Endothelial cell of umbilical vein (primary cell): Measurements from ENCODE around the gene RNF224. TPM values are rescaled to one million over a fixed set of nuclear protein-coding genes. Genes with fewer than 3 reads are reported as not detected.

Experiments used
- BruUV-seq: library from RNA; stranded (reverse); fragments of 400-500 nt; replicated peaks from 2 replicates; lab custom pipeline; 2021; lab: Mats Ljungman, UMichigan
- CTCF ChIA-PET: fragments of 300-600, 350-600 bp; sonication (Branson Sonifier 250); formaldehyde crosslinking; loops from one replicate; lab custom pipeline; 2021; ENCODE audit warnings: antibody characterized with exemption, inconsistent platforms; lab: Charles Lee
- POLR2A ChIA-PET: fragments of 300-600, 350-600 bp; sonication (Branson Sonifier 250); formaldehyde crosslinking; loops from one replicate; lab custom pipeline; 2021; ENCODE audit warnings: antibody characterized with exemption, inconsistent platforms; lab: Charles Lee
- DNase-seq: peaks from one replicate; pipeline ENCODE4 v3.0.0-alpha.2; 2011; ENCODE audit warnings: low read depth, low spot score
- FAIRE-seq: peaks from 2 replicates; lab custom pipeline; 2011; peaks lifted over from hg19 to GRCh38; lab: Jason Lieb, UNC
- H2AFZ ChIP-seq: 2 replicates; pipeline ENCODE4 v1.6.0; 2012; ENCODE audit warnings: low read depth, low read length, control low read depth, inconsistent platforms
- H3K27ac ChIP-seq: 2 replicates; pipeline ENCODE4 v1.5.1; 2011; ENCODE audit warnings: low read depth, mild to moderate bottlenecking, control low read depth, low read length, moderate library complexity; ENCODE audit not compliant: insufficient read depth
- H3K27me3 ChIP-seq, 2 experiments: 2 replicates each; pipeline versions ENCODE4 v1.6.0 to v1.6.1; 2011; ENCODE audit warnings: low read length in 2 of 2, mixed read lengths in 1 of 2; ENCODE audit not compliant: control insufficient read depth in 2 of 2, insufficient read depth in 2 of 2
- H3K36me3 ChIP-seq, 2 experiments: 2 replicates in 1 of 2; 3 replicates in 1 of 2; pipeline ENCODE4 v1.5.1; 2011; ENCODE audit warnings: low read length in 2 of 2, mild to moderate bottlenecking in 1 of 2, moderate library complexity in 1 of 2; ENCODE audit not compliant: control insufficient read depth in 2 of 2, insufficient read depth in 2 of 2; ENCODE audit errors: extremely low read depth in 1 of 2
- H3K4me1 ChIP-seq: 3 replicates; pipeline ENCODE4 v1.5.1; 2011; ENCODE audit warnings: mild to moderate bottlenecking, low read length; ENCODE audit not compliant: control insufficient read depth, insufficient read depth; ENCODE audit errors: extremely low read depth
- H3K4me2 ChIP-seq: 2 replicates; pipeline ENCODE4 v1.6.1; 2011; ENCODE audit warnings: low read length, control low read depth, mixed read lengths; ENCODE audit not compliant: insufficient read depth
- H3K4me3 ChIP-seq, 3 experiments: fragments of 200-600 bp in 1 of 3; sonication (generic), shearing (Covaris generic) in 1 of 3; replicated peaks in 1 of 3; 2 replicates each; pipeline ENCODE4 v1.5.1; 2011 to 2016; ENCODE audit warnings: control low read depth in 3 of 3, low read length in 3 of 3, mild to moderate bottlenecking in 2 of 3, inconsistent platforms in 1 of 3, low read depth in 1 of 3, moderate library complexity in 1 of 3; ENCODE audit not compliant: insufficient read depth in 1 of 3
- H3K79me2 ChIP-seq: 2 replicates; pipeline ENCODE4 v1.6.0; 2012; ENCODE audit warnings: low read length, inconsistent platforms; ENCODE audit not compliant: control insufficient read depth, insufficient read depth
- H3K9ac ChIP-seq: replicated peaks from 2 replicates; pipeline ENCODE3; 2011; ENCODE audit warnings: low read length, control low read depth; ENCODE audit not compliant: insufficient read depth; ENCODE audit errors: extremely low read depth
- H3K9me1 ChIP-seq: replicated peaks from 3 replicates; pipeline ENCODE4 v1.6.0; 2011; ENCODE audit warnings: mild to moderate bottlenecking, low read length; ENCODE audit not compliant: control insufficient read depth, insufficient read depth; ENCODE audit errors: extremely low read depth
- H3K9me3 ChIP-seq: replicated peaks from 2 replicates; pipeline ENCODE4 v1.5.1; 2012; ENCODE audit warnings: low read length, inconsistent platforms; ENCODE audit not compliant: control insufficient read depth, insufficient read depth
- H4K20me1 ChIP-seq: replicated peaks from 2 replicates; pipeline ENCODE3; 2011; ENCODE audit warnings: mild to moderate bottlenecking, low read length; ENCODE audit not compliant: control insufficient read depth, insufficient read depth; ENCODE audit errors: extremely low read depth
- EZH2 ChIP-seq: IDR thresholded peaks from 2 replicates; pipeline ENCODE4 v1.6.1; 2012; ENCODE audit warnings: borderline replicate concordance, low read depth, mild to moderate bottlenecking, moderate library complexity, low read length, inconsistent platforms; ENCODE audit not compliant: severe bottlenecking
- FOS ChIP-seq: IDR thresholded peaks from 2 replicates; pipeline ENCODE4 v1.6.1; 2011; ENCODE audit warnings: mild to moderate bottlenecking, low read length, moderate library complexity, borderline replicate concordance; ENCODE audit not compliant: insufficient read depth
- GATA2 ChIP-seq: IDR thresholded peaks from 2 replicates; pipeline ENCODE4 v1.7.0; 2011; ENCODE audit warnings: low read depth, mild to moderate bottlenecking, moderate library complexity, mixed read lengths, low read length; ENCODE audit not compliant: insufficient read length, insufficient read depth
- JUN ChIP-seq: IDR thresholded peaks from 2 replicates; pipeline ENCODE4 v1.6.1; 2011; ENCODE audit warnings: borderline replicate concordance, low read depth; ENCODE audit not compliant: insufficient read length, insufficient read depth
- MYC ChIP-seq: IDR thresholded peaks from one replicate; pipeline ENCODE4 v1.6.1; 2011; ENCODE audit warnings: mild to moderate bottlenecking, low read depth, low read length
- POLR2A ChIP-seq: IDR thresholded peaks from 2 replicates; pipeline ENCODE4 v1.6.1; 2012; ENCODE audit warnings: low read depth, mild to moderate bottlenecking, control low read depth, low read length
- POLR2AphosphoS5 ChIP-seq: IDR thresholded peaks from 2 replicates; pipeline ENCODE4 v1.6.1; 2012; ENCODE audit warnings: low read depth, mild to moderate bottlenecking, control low read depth, low read length, moderate library complexity; ENCODE audit not compliant: insufficient read depth
- dilution Hi-C: fragments of 300-500 bp; cut with MboI; formaldehyde crosslinking; loops from one replicate; pipeline ENCODE4 v1.15.0; 2019; ENCODE audit warnings: low sequenced_read_pairs; ENCODE audit not compliant: extremely low pct_ligation_motif_present
- intact Hi-C: fragments of 100-400 bp; cut with micrococcal nuclease; formaldehyde crosslinking; loops from one replicate; pipeline ENCODE4 v1.10.0; 2022
- polyA plus RNA-seq, 4 experiments: library from polyadenylated mRNA; depleted of rRNA in 3 of 4; stranded (reverse) in 3 of 4; unstranded in 1 of 4; fragments of >200 nt; gene quantifications; 2 replicates each; pipeline versions ENCODE4 v1.2.1 to v1.2.3, GENCODE V29; 2011 to 2012; ENCODE audit warnings: missing spikeins in 1 of 4
- total RNA-seq: library from RNA; stranded (reverse); gene quantifications from 2 replicates; pipeline ENCODE4 v1.2.3, GENCODE V29; 2021
- TF ChIP-seq, protein P1 (sequence below), 2 donors: IDR thresholded peaks; 1 replicate in 1 of 2; 2 replicates in 1 of 2; pipeline ENCODE4 v1.5.1; 2011; ENCODE audit warnings: low read length in 2 of 2, mild to moderate bottlenecking in 2 of 2, moderate library complexity in 2 of 2, control low read depth in 1 of 2, inconsistent platforms in 1 of 2, low read depth in 1 of 2; ENCODE audit not compliant: insufficient read depth in 1 of 2; ENCODE audit errors: extremely low read depth in 1 of 2
- TF ChIP-seq, protein P2 (sequence below): IDR thresholded peaks from 2 replicates; pipeline ENCODE4 v1.6.1; 2011; ENCODE audit not compliant: insufficient read depth, insufficient read length

Gene RNF224
- total and polyA plus RNA-seq, 2 donors (not counting 3 experiments of a cell fraction or from before 2014, with no cell fraction given), result not detected

DNA sequence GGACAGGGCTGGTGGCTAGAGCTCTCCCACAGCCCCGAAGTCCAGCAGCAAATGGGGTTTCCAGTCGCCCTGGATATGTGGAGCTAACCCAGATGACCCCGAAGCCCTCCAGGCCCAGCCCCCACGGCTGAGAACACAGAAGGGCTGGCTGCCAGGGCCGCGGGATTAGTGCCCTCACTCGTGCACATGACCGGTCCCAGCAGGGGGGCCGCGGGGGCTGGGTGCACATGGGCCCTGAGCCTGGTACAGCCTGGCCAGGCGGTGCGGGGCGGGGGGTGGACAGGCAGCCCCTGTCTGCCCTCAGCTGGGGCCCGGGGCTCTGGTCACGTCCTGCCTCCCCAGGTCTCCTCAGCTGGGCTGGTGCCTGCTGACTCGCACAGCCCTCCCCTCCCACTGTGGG lies 32.9 kb upstream of the RNF224 start:
- H3K9ac ChIP-seq, result no peak overlapping the region
- H3K79me2 ChIP-seq, result peaks cover 11% of the 10 kb centered on the region
- H3K27ac ChIP-seq, result no peak overlapping the region
- H4K20me1 ChIP-seq, result no peaks in the 10 kb centered on the region
- no peak overlapping the region for H3K4me2 ChIP-seq
- CTCF ChIA-PET, result interaction anchor here (1.4 to 2.0 kb wide), 2 partner anchors 33 to 42 kb away, joined by 3 to 6 read pairs; partner anchors contain the start of gene RNF224
- DNase-seq, result no peak
- H3K4me1 ChIP-seq, result peaks cover 8% of the 10 kb centered on the region
- POLR2A ChIA-PET, result no interaction called here
- no peak for FAIRE-seq
- H3K9me3 ChIP-seq, result no peaks in the 10 kb centered on the region
- no peak overlapping the region for H2AFZ ChIP-seq
- no TSS peak for BruUV-seq
- H3K27me3 ChIP-seq, result no peaks in the 10 kb centered on the region
- TF ChIP-seq JUN (no peak), GATA2 (no peak), POLR2AphosphoS5 (no peak), MYC (no peak), EZH2 (no peak), FOS (no peak), POLR2A (no peak)
- TF ChIP-seq, protein P1, sequence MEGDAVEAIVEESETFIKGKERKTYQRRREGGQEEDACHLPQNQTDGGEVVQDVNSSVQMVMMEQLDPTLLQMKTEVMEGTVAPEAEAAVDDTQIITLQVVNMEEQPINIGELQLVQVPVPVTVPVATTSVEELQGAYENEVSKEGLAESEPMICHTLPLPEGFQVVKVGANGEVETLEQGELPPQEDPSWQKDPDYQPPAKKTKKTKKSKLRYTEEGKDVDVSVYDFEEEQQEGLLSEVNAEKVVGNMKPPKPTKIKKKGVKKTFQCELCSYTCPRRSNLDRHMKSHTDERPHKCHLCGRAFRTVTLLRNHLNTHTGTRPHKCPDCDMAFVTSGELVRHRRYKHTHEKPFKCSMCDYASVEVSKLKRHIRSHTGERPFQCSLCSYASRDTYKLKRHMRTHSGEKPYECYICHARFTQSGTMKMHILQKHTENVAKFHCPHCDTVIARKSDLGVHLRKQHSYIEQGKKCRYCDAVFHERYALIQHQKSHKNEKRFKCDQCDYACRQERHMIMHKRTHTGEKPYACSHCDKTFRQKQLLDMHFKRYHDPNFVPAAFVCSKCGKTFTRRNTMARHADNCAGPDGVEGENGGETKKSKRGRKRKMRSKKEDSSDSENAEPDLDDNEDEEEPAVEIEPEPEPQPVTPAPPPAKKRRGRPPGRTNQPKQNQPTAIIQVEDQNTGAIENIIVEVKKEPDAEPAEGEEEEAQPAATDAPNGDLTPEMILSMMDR (IDR thresholded peaks at IDR 0.05; ENCODE audit: extremely low read depth in 1 of 2, insufficient read depth in 1 of 2, low read depth in 1 of 2, low read length in 2 of 2), result no peak
- TF ChIP-seq, protein P2, sequence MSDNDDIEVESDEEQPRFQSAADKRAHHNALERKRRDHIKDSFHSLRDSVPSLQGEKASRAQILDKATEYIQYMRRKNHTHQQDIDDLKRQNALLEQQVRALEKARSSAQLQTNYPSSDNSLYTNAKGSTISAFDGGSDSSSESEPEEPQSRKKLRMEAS, result no peak
- H3K36me3 ChIP-seq, result peaks cover 0 to 14% of the 10 kb centered on the region in 2 experiments
- no peak overlapping the region for H3K4me3 ChIP-seq
- dilution Hi-C loops (no loop called here), intact Hi-C loops (no loop called here)
- H3K9me1 ChIP-seq, result no peaks in the 10 kb centered on the region
